Brain microvascular endothelial cell (primary cell): ENCODE measurements around the gene TAS1R2.
"Not testable (repeated sequence)": the region's sequence is repeated elsewhere in the genome, so short reads cannot be mapped to it uniquely, and the experiment has no call there.

Experiments
- DNase-seq: peaks from one replicate; pipeline ENCODE4 v3.0.0-alpha.2; 2020
- H3K27ac ChIP-seq: fragments of 250-450 bp; sonication (Bioruptor Pico); 2 replicates; pipeline ENCODE4 v1.5.1; 2020; ENCODE audit warnings: mild to moderate bottlenecking, moderate library complexity
- H3K27me3 ChIP-seq: fragments of 250-450 bp; sonication (Bioruptor Pico); replicated peaks from 2 replicates; pipeline ENCODE4 v1.5.1; 2020; ENCODE audit warnings: mild to moderate bottlenecking
- H3K36me3 ChIP-seq: fragments of 250-450 bp; sonication (Bioruptor Pico); replicated peaks from 2 replicates; pipeline ENCODE4 v1.5.1; 2020; ENCODE audit warnings: mild to moderate bottlenecking
- H3K4me3 ChIP-seq: 2 replicates; pipeline ENCODE4 v1.5.1; 2011; ENCODE audit warnings: low read depth, mild to moderate bottlenecking, control low read depth, low read length, moderate library complexity
- in situ Hi-C: cut with HindIII; loops from 2 replicates; pipeline ENCODE4 v1.10.0; 2017; ENCODE audit warnings: low sequenced_read_pairs, low pct_ligation_motif_present
- TF ChIP-seq, protein P1 (sequence below): IDR thresholded peaks from 2 replicates; pipeline ENCODE4 v1.5.1; 2011; ENCODE audit warnings: low read depth, mild to moderate bottlenecking, moderate library complexity, low read length, control low read depth, inconsistent platforms; ENCODE audit errors: missing control alignments

TAS1R2 gene

GRCh38 chr1:18852501-18852900, 7.0 kb downstream of the TAS1R2 start:
- DNase-seq: no peak
- H3K4me3 ChIP-seq: no peak overlapping the region
- TF ChIP-seq, protein P1, sequence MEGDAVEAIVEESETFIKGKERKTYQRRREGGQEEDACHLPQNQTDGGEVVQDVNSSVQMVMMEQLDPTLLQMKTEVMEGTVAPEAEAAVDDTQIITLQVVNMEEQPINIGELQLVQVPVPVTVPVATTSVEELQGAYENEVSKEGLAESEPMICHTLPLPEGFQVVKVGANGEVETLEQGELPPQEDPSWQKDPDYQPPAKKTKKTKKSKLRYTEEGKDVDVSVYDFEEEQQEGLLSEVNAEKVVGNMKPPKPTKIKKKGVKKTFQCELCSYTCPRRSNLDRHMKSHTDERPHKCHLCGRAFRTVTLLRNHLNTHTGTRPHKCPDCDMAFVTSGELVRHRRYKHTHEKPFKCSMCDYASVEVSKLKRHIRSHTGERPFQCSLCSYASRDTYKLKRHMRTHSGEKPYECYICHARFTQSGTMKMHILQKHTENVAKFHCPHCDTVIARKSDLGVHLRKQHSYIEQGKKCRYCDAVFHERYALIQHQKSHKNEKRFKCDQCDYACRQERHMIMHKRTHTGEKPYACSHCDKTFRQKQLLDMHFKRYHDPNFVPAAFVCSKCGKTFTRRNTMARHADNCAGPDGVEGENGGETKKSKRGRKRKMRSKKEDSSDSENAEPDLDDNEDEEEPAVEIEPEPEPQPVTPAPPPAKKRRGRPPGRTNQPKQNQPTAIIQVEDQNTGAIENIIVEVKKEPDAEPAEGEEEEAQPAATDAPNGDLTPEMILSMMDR: no peak
- no peaks in the 10 kb centered on the region for H3K36me3 ChIP-seq
- H3K27me3 ChIP-seq: no peaks in the 10 kb centered on the region
- no peak overlapping the region for H3K27ac ChIP-seq
- in situ Hi-C loops: no loop called here

DNA sequence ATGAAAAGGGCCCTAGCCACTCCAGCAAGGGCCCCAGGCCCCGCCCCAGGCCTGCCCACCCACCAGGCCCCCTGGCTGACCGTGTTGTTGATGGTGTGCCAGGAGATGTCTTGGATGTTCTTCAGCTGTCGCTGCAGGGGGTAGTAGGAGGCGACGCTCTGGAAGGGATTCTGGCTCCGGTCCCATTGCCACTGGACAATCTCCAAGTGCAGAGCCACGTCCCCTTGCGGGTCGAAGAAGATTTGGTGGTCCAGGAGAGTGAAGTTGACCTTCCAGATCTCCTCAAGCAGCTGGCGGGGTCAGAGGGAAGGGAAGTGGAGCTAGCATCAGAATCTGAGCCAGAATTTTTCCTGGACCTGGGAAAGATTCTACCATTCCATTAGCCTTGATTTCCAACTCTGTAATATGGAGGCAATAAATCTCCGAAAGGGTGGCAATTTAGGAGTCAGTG, 10.2 kb downstream of the TAS1R2 start:
- no peaks in the 10 kb centered on the region for H3K36me3 ChIP-seq

GRCh38 chr1:18847723-18848122, 11.7 kb downstream of the TAS1R2 start:
- in situ Hi-C loops, DNase-seq, H3K27me3 ChIP-seq, H3K4me3 ChIP-seq, H3K27ac ChIP-seq, H3K36me3 ChIP-seq: not testable (repeated sequence)

More for the DNA sequence above, 10.2 kb downstream of the TAS1R2 start:
- H3K4me3 ChIP-seq: no peak overlapping the region
- H3K27me3 ChIP-seq: no peaks in the 10 kb centered on the region
- H3K27ac ChIP-seq: no peak overlapping the region
- in situ Hi-C loops: no loop called here
- TF ChIP-seq, protein P1: no peak
- no peak for DNase-seq

DNA sequence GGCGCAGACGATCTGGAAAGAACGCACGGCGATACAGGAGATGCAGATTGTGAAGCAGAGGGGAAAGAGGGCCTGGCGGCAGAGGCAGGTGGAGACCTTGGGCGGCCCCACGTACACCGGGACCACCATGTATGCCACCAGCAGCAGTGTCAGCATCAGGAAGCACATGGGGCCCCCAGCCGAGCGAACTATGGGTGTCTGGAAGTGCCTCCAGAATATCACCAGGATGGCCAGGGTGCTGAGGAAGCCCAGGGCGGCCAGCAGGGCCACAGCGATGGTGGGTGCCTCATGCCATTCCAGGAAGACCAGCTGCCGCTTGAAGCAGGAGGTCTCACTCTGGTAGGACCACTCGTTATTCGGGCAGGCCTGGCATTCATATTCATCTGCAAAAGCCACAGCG, 19.3 kb downstream of the TAS1R2 start:
- H3K4me3 ChIP-seq: no peak overlapping the region
- H3K36me3 ChIP-seq: no peaks in the 10 kb centered on the region
- no peaks in the 10 kb centered on the region for H3K27me3 ChIP-seq
- in situ Hi-C loops: no loop called here
- H3K27ac ChIP-seq: no peak overlapping the region
- TF ChIP-seq, protein P1: no peak
- DNase-seq: no peak

DNA sequence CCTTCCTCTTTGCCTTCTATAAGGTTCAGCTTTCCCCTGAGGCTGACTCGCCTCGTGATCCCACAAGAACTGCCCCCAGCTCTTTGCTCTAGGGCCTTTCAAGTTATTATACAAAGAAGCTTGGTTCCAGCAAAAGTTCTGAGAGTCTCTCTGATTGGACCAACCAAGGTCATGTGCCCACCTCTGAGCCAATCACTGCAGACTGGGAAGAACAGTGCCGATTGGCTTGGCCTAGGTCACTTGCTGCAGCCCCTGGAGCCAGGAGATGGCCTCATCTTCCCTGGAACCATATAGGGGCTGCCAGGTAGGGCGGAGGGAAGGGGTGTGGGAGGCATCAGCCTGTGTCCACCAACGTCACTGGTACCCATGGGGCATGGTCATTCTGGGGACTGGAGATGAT, 22.8 kb downstream of the TAS1R2 start:
- TF ChIP-seq, protein P1: no peak
- peaks cover 2% of the 10 kb centered on the region for H3K27me3 ChIP-seq
- in situ Hi-C loops: no loop called here
- H3K27ac ChIP-seq: no peak overlapping the region
- no peak for DNase-seq
- no peaks in the 10 kb centered on the region for H3K36me3 ChIP-seq
- no peak overlapping the region for H3K4me3 ChIP-seq

- DNase-seq, in situ Hi-C loops, H3K4me3 ChIP-seq, H3K27ac ChIP-seq, H3K36me3 ChIP-seq, H3K27me3 ChIP-seq: not testable (repeated sequence)
These were observed 27.1 kb downstream of the TAS1R2 start for GRCh38 chr1:18832319-18832718.

DNA sequence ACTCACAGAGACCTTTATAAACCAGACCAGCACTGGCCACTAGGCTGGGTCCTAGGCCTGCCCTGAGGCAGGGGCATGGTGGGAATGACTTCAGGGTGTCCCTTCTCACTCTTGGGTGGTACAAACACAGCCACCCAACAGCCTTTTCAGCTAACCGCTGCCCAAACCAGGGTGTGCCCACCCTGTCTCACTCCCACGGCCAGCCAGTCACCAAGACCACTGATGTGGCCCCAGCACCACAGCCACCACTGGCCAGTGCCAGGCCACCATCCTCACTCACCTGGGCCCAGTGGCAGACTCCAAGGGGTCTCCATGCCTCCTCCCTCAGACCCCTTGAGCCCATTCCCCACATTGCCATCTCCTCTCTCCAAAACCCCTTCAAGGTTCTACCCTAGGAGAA, 27.8 kb downstream of the TAS1R2 start:
- Histone ChIP-seq H3K4me3 (no peak overlapping the region), H3K36me3 (no peaks in the 10 kb centered on the region), H3K27ac (no peak overlapping the region), H3K27me3 (peaks cover 2% of the 10 kb centered on the region)
- TF ChIP-seq, protein P1: no peak
- DNase-seq: no peak
- in situ Hi-C loops: no loop called here
